HG02623 (cell line): ENCODE measurements around the gene JAKMIP3.

Source experiments
- ATAC-seq: cut with Tn5 transposase; IDR thresholded peaks from one replicate; pipeline ENCODE4 v1.9.1; 2021; ENCODE audit warnings: moderate library complexity; ENCODE audit not compliant: unreplicated experiment

The JAKMIP3 gene

DNA sequence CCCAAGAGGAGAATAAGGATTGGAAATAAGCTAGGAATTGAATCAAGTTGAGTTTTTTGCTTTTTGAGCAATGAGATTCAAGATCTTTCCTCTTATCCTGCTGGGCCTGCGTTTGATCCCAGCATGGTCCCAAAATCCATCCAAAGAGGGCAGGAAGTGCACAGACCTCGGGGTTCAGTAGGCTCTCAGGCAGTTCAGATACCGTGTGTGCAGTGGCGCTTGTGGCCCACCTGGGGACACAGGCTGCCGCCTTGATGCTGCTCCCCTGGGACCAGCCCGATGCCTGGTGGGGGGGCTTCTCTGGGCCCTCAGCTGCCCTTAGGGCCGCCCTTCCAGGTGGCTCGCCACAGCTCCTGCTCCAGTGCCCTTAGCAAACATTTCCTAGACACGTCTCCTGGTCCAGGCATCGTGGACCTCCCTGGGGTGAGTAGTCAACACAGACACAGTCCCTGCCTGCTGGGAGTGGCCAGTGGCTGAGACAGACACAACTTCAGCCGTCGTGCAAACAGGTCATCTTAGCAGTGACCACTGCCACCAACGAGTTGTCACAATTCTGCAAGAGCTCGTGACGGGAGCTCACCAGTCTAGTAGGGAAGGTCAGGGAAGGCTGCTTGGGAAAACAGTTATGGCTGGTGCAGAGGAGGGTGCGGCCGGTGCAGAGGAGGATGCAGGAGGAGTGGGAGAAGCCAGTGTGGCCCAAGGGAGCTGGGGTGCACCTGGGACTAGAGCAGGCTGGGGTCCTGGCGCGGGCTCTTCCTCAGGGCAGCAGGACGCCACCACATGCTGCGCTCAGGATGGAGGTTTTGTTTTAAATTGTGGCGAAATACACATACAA, 21.7 kb upstream of the JAKMIP3 start:
- ATAC-seq = no peak

DNA sequence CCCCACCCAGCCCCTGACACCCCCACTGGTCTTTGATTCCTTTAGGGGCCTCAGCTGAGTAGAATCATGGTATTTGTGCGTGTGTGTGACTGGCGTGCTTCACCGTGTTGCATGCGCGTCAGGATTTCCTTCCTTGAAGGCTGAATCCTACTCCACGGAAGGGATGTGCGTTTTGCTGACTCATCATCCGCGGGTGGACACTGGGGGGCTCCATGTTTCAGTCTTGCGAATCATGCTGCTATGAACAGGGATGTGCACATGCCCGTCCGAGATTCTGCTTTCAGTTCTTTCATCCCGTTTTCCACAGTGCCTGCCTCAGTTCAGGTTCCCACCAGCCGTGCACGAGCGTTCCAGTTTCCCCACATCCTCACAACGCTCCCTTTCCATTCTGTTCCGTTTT, 20.9 kb upstream of the JAKMIP3 start:
- ATAC-seq = no peak

DNA sequence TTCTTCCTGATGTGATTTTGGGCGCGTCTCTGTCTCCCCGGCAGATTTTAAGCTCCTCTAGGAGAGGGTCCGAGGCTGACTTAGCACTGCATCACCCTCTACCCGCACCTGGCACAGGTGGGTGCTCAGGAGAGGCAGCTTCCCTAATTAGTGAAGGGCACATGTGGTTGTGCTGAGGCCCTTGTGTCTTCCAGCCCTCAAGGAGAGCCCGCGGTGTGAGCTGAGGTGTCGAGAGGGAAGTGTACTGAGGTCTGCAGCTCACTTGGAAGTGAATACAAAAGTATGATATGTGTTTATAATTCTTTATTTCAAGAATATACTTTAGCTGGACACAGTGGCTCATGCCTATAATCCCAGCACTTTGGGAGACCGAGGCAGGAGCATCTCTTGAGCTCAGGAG, 20.4 kb upstream of the JAKMIP3 start:
- ATAC-seq = no peak

DNA sequence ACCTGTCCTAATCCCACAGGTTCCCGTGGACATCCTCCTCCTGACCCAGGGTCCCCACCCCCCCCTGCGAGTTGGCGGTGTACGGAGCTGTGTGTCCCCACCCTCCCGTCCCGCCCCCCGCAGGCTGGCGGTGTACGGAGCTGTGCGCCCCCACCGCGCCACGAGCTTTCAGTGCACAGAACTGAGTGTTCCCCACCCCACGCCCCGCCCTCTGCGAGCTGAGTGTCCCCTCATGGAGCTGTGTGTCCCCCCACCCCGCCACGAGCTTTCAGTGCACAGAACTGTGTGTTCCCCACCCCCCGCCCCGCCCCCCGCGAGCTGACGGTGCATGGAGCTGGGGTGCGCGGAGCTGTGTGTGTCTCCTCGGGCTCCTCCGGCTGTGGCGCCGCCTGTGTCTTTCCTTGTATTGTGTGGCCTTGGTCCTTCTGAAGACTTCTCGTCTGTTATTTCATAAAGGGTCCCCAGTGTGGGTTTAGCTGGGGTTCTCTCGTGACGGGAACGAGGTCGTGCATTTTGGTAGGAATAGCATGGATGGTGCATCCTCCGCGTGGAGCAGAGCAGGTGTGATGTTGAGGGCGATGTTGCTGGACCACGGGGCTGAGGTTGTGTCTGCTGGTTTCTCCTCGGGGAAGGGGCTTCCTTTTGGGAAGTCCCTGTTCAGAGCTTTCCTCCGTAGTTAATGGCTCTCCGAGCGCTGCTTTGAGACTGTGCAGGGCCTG, 18.0 kb upstream of the JAKMIP3 start:
- ATAC-seq = no peak

DNA sequence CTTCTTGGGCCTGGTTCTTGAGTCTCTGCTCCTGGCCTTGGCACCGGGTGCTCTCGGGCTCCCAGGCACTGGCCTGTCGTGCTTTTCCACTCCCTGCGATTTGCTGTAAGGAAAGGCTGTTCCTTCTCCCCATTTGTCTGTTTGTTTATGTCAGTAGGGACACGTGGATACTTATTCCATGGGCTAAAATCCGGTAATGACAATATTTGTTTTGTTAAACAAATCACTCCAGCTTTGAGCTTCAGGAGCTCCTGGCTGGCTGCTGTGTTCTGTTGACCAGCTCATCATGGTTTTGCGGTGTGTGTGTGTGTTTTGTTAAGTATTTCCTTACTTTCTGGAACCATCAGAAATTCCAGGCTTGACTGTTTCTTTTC, 17.5 kb upstream of the JAKMIP3 start:
- no peak for ATAC-seq

DNA sequence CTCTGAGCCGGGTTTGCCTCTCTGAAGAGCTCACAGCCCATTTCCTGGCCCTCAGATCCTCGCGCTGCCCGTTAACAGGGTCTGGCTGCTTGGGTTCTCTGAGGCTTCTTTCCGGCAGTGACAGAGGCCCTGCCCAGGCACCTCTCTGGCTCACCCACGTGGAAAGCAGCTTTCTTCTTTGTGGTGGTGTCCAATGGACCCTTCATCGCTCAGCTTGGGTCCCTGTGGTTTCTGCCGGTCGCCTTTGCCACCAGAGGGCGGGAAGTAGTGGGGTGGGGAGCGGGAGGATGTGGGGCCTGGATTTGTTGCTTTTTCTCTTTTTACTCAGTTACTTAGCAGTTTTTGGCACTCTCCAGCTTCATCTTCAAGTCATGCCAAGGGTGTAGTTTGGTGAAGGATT, 15.6 kb upstream of the JAKMIP3 start:
- ATAC-seq = no peak

DNA sequence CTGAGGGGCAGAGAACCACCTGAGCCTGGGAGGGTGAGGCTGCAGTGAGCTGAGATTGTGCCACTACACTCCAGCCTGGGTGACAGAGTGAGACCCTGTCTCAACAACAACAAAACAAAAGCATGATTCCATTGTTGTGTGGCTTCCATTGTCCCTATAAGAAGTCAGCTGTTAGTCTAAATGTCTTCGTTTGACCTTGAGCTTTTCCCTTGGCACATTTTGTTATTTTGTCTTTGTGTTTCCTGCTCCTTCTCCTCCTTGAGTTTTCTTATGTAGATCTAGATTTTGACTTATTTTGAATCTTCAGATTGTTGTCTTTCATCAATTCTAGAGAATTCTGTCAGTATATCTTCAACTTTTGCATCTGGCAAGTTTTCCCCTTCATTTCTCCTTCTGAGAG, 13.6 kb upstream of the JAKMIP3 start:
- no peak for ATAC-seq

DNA sequence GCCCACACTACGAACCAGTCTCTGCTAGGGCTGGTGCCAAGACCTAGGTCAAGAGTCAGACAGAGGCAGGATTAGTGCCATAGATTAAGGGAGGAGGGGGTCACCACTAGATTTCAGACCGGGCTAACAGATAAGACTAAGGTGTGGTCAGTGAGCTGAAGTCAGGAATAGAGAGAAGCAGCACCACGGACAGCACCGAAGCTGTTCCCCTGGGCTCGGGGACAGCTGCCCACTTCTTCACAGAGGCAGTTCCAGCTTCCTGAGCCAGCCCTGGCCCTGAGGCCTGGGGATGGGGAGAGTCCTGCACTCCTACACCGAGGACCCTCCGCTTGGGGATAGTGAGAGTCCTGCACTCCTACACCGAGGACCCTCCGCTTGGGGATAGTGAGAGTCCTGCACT, 11.2 kb upstream of the JAKMIP3 start:
- ATAC-seq = no peak

DNA sequence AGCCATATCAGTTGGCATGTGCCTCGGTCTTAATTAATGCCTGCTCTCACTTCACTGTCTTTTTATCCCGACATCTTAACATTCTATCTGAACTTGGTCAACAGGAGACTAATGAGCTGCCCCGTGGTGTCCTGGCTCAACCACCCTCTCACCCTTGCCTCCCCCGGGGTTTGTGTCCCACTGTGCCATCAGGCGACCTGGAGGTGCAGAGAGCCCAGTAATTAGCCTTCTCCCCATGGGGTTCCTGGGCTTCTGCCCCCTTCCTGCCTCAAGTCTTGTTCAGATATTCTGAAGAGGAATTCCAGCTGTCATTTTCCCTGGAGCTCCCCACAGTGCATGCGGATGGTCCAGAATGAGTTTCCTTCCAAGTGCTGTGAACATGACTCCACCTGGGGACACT, 10.1 kb upstream of the JAKMIP3 start:
- no peak for ATAC-seq

DNA sequence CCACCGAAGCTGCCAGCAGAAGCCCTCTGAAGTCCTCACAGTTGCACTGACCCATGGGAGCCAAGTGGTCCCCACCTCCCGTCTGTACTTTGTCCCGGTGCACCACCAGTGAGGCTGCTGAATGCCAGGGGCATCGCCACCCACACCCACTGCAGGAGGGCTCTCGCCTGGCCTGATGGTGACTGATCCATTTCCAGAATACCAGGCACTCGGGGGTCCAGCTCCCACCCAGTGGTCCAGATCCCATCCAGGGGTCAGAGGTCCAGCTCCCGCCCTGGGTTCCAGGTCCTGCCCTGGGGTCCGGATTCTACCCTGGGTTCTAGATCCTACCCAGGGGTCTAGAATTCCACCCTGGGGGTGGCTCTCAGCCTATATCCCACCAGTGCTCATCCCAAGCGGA, 9.1 kb upstream of the JAKMIP3 start:
- no peak for ATAC-seq

DNA sequence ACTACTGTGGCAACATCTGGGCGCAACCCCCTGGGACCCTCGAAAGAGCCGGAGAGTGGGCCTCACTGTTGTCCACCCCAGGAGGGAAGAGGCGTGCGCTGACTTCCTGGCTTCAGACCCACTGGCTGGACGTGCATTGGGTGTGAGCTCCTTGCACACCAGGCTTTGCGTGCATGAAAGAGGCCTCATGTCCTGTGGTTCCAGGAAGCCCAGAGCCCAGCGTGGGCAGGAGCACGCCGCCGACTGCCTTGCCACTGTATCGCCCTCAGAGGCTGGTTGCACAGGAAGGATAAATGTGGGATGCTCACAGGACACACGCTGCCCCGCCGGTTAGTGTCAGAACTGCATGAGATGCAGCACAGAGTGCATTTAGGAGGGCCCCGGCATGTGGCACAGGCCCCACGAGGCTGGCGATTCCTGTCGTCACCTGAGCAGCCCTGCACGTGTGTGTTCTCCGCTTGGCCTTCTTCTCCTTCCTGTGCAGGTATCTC, 8.5 kb upstream of the JAKMIP3 start:
- ATAC-seq = no peak

DNA sequence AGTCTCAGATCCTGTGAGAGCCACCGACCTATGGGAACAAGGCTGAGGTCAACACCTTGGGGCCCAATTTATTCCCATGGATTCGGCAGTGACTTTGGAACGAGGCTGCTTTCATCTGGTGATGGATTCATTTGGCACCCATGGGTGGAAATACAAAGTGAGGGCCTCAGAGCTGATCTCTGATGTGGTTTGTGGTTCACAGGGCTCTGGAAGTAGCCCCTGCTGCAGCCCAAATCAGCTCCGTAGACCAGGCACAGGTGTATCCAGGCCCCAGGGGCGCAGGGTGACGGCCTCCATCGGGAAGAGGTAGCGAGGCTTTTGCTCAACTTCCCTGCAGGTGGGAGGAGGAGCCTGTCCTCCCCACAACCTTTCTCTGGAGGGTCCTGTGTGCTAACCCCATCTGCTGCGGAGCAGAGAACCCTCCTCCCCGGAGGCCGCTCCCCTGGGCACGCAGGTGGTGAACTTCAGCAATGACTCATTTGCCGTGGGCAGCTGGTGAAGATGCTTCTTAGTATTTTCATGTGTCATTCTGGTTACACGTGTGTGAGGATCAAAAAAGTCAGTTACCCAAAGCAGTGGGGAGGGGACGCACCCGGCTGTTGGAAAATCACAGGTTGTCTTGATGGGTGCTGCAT, 7.5 kb upstream of the JAKMIP3 start:
- no peak for ATAC-seq

DNA sequence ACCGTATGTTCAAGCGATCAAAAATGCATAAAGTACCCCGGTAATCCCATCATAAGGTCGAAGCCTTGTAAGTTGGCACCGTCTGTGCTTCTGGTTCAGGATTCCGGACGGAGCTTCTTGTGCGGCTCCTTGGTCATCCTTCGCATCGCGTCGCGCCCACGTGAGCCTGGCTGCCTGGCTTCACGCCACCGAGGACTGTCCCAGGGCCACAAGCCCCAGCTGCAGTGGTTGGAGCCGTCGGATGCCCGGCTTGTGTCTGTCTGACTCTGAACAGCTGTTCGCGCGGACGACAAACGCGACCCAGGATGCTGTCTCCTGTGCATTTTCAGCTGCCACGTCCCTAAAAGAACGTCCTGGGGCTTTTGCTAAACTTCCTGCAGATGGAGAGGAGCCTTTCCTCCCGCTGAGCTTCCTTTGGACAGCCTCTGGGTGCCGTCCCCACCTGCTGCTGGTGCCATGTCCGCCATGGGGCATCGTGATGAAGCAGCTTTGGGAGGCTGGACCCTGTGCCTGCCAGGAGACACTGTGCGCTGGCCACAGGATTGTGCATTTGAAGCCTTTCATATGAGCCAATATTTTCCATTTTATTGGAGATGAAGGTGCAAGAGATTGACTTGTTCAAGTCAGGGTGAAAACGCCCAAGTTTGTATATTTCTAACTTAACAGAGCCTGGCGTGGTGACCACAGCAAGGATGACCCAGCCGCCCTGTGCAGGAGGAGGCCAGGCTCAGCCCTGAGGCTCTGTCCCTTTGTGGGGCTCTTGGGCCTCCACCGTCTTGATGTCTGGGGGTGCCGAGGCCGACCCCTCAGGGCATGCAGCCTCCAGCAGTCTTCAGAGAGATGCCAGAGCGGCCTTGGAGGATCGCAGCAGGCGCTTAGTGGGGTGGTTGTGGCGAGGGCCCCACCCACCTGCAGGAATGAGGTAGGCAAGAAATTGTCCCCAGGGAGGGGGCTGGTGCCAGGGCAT, 6.7 kb upstream of the JAKMIP3 start:
- no peak for ATAC-seq

DNA sequence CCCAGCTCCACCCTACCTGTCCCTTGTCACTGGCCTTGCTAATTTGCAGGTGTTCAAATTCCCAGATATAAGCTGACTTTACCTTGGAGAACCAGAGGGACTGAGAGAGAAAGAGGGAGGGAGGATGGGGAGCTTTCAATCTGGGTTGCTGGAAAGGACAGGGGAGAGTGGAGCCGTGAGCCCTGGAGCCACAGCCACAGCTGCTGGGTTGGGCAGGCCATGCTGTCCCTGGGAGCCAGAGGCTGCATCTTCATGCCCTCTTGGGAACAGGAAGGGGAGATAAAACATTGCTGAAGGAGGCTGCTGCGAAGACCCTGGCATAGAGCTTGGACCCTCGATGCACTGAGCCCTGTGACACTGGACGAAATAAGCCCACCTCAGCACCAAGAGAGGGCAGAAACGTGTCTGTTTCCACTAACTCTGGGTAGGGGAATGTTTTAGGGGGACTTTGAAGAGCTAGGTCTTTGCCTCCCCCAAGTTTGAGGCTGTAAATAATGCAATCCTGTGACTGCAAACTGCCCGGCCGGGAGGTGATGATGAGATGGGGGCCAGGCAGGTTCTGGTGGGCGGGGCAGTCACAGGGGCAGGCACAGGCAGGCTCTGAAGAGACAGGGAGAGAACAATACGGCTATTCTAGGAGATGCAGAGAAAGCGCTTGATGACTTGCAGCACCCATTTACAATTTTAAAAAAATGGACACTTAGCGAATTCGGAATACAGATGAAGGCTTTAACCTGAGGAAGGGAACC, 5.8 kb upstream of the JAKMIP3 start:
- no peak for ATAC-seq

DNA sequence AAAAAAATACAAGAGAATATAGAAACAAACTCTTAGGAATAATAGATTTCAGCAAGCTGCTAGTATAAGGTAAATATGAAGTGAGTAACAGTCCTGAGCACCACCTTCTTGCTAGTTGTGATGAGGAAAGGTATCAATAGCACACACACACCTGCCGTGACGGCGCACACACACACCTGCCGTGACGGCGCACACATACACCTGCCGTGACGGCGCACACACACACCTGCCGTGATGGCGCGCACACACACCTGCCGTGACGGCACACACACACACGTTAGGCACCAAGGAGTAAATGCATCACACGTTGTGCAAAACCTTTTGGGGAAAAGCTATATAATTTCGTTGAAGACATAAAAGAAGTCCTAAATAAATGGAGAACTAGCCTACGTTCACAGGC, 4.7 kb upstream of the JAKMIP3 start:
- no peak for ATAC-seq

DNA sequence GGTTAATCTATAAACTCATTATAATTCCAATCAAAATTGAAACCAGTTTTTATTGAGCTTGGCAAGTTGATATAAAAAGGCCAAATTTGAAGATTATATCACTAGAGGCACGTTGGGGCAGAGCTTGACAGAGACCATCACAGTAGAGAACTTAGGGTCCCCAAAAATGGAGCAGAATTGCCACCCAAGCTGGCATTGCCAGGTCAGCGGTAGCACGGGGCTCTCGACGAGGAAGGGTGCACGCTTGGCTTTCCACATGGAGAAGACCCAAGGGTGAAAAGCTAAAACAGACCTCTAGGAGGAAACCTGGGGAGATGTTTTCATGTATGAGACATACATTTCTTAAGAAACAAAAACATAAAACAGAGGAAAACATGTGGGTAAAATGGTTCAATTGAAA, 4.3 kb upstream of the JAKMIP3 start:
- no peak for ATAC-seq

DNA sequence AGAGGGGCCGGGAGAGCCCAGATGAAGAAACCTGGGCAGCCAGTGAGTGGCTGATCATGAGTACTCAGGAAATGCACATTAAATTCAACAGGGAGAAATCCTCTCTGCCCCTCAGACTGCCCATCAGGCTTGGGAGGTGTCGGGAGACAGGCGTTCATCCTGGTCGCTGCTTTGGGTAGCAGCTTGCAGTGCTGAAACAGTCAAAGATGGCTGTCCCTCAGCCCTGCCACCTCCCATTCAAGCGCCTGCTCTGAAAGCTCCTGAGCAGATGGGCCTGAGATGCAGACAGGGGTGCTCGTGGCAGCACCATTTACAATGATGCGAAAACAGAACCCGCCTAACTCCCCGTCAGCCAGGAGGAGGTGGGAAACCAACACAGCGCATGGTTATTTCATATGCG, 3.6 kb upstream of the JAKMIP3 start:
- ATAC-seq = no peak

DNA sequence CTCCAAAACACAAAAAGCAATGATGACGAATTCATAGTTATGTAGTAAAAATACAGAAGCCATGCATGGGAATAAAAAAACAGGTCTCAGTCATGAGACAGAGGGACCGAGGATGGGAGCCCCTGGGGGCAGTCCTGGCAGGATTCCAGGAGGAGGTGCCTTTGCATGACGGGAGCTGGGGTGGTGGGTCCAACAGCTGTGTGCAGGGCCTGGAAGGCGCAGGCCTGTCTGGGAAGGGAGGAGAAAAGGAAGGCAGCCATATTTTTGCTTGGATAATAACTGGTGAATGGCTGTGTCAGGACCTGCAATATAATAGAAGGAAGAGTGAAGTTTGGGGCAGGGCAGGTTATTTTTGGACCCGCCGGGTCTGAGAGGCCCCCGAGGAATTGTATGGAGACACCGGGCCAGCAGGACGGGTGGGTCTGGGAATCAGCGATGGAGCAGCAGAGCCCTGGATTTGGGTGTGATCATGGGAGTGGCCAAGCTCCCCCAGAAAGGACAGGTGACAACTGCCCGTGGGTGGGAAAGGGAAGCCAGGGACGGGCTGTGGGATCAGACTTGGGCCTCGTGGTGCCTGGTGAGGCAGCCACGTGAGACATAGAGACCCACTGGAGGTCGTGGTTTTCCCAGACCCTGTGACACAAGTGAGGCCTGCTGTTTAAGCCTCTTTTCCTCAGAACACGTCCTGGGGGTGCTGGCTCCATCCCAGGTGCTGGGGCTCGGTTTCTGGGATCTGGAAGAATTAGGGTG, 2.9 kb upstream of the JAKMIP3 start:
- no peak for ATAC-seq

DNA sequence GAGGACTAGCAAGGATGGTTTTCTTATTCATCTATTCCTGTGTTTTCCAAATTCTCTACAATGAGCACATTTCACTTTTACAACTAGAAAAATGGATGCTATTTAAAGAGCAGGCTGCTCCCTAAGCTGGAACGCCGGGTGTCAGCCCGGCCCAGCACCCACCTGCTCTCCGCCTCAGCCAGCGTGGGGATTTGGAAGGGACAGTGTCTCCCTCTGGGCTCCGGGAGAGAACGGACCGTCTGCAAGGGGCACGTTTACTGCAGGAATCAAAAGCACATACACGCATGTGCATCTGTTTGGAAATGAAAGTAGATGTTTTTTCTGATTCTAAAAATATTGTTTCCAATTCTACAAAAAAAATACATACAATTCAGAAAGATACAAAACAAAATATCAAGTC, 2.3 kb upstream of the JAKMIP3 start:
- ATAC-seq = no peak
